SK-N-SH treated with all-trans-retinoic acid at 6 μM for 48 hours (cell line): Measurements from ENCODE around the gene BRSK1.

Source experiments
- GLIS3 ChIP-seq: fragments of 250-450 bp; sonication (Bioruptor Pico); IDR thresholded peaks from 2 replicates; pipeline ENCODE4 v1.5.0; 2020; ENCODE audit warnings: mild to moderate bottlenecking, moderate library complexity
- ZFP30 ChIP-seq: fragments of 450-650 bp; formaldehyde crosslinking; IDR thresholded peaks from 2 replicates; pipeline ENCODE4 v1.5.0; 2022; ENCODE audit warnings: mild to moderate bottlenecking, moderate library complexity

The BRSK1 gene

GRCh38 chr19:55360902-55361301 lies 77.1 kb downstream of the BRSK1 start (continued):
- TF ChIP-seq ZFP30 (CRISPR knock-in tag) = no peak
- TF ChIP-seq GLIS3 (CRISPR knock-in tag) = no peak
